Hepatocyte (in vitro differentiated cells): ENCODE measurements around the gene RNFT2.

Experiments used
- EZH2 ChIP-seq: fragments of 200-600 bp; sonication (generic); IDR thresholded peaks from 2 replicates; pipeline ENCODE4 v1.6.1; 2016; ENCODE audit warnings: antibody characterized with exemption, mild to moderate bottlenecking, borderline replicate concordance
- EZH2phosphoT487 ChIP-seq: fragments of 200-600 bp; sonication (generic); IDR thresholded peaks from one replicate; pipeline ENCODE4 v1.6.1; 2018; ENCODE audit warnings: antibody characterized with exemption, mild to moderate bottlenecking, low read depth, moderate library complexity; ENCODE audit not compliant: unreplicated experiment, severe bottlenecking
- TF ChIP-seq, protein P1 (sequence below): fragments of 200-600 bp; sonication (generic); IDR thresholded peaks from 2 replicates; pipeline ENCODE4 v1.5.1; 2016; ENCODE audit warnings: antibody characterized with exemption, mild to moderate bottlenecking; ENCODE audit not compliant: poor library complexity

DNA sequence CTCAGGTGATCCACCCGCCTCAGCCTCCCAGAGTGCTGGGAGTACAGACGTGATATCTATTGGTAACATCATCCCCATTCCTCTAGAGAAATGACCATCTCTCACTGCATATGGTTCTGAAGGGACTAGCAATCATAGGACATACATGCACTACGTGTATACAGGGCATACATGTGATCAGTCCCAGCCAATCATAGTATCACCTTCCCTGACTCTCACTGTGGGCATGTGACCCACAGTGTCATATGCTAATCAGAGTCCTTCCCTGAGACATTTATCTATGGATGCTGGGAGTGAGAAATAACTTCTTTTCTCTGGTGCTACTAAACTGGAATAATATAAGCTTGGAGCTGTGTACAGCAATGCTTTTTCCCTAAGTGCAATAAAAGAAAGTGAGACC, 160.6 kb downstream of the RNFT2 start:
- TF ChIP-seq, protein P1, sequence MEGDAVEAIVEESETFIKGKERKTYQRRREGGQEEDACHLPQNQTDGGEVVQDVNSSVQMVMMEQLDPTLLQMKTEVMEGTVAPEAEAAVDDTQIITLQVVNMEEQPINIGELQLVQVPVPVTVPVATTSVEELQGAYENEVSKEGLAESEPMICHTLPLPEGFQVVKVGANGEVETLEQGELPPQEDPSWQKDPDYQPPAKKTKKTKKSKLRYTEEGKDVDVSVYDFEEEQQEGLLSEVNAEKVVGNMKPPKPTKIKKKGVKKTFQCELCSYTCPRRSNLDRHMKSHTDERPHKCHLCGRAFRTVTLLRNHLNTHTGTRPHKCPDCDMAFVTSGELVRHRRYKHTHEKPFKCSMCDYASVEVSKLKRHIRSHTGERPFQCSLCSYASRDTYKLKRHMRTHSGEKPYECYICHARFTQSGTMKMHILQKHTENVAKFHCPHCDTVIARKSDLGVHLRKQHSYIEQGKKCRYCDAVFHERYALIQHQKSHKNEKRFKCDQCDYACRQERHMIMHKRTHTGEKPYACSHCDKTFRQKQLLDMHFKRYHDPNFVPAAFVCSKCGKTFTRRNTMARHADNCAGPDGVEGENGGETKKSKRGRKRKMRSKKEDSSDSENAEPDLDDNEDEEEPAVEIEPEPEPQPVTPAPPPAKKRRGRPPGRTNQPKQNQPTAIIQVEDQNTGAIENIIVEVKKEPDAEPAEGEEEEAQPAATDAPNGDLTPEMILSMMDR = no peak
- TF ChIP-seq EZH2 = no peak
- no peak for TF ChIP-seq EZH2phosphoT487
